Activated naive CD4-positive, alpha-beta T cell treated with anti-CD3 and anti-CD28 coated beads for 36 hours (primary cell): ENCODE data around the gene LRP11. TPM values are rescaled to one million over a fixed set of nuclear protein-coding genes. Genes with fewer than 3 reads are reported as not detected.
A peak's percentile ranks its signal among the peaks of the same experiment; 100 is the strongest.
"Not testable (repeated sequence)": the region's sequence is repeated elsewhere in the genome, so short reads cannot be mapped to it uniquely, and the experiment has no call there.

Experiments used
- CTCF ChIA-PET: fragments of 350-600 bp; sonication (Branson Sonifier 250); formaldehyde crosslinking; loops from one replicate; lab custom pipeline; 2021; ENCODE audit warnings: antibody characterized with exemption; lab: Charles Lee
- DNase-seq: peaks from one replicate; pipeline ENCODE4 v3.0.0-alpha.2; 2020
- H3K27ac Mint-ChIP-seq: one replicate; pipeline ENCODE4 v1.8.0; 2021; ENCODE audit warnings: mild to moderate bottlenecking, mixed read lengths
- H3K27me3 Mint-ChIP-seq: one replicate; pipeline ENCODE4 v1.8.0; 2021; ENCODE audit warnings: low read depth, mixed read lengths
- H3K36me3 Mint-ChIP-seq: one replicate; pipeline ENCODE4 v1.8.0; 2021; ENCODE audit warnings: low read depth, mixed read lengths
- H3K4me1 Mint-ChIP-seq: one replicate; pipeline ENCODE4 v1.8.0; 2021; ENCODE audit warnings: low read depth, mixed read lengths
- H3K4me3 Mint-ChIP-seq: one replicate; pipeline ENCODE4 v1.8.0; 2021; ENCODE audit warnings: mild to moderate bottlenecking, moderate library complexity, mixed read lengths
- H3K9me3 Mint-ChIP-seq: one replicate; pipeline ENCODE4 v1.8.0; 2021; ENCODE audit warnings: mixed read lengths
- intact Hi-C: fragments of 100-400 bp; cut with micrococcal nuclease; formaldehyde crosslinking; loops from one replicate; pipeline ENCODE4 v1.15.1; 2023
- total RNA-seq, 2 experiments: library from RNA; stranded (reverse); gene quantifications; one replicate each; pipeline ENCODE4 v1.2.3, GENCODE V29; 2021

Gene LRP11
- total RNA-seq, 2 experiments from 2014 or later: 4.6 to 4.7 TPM

DNA sequence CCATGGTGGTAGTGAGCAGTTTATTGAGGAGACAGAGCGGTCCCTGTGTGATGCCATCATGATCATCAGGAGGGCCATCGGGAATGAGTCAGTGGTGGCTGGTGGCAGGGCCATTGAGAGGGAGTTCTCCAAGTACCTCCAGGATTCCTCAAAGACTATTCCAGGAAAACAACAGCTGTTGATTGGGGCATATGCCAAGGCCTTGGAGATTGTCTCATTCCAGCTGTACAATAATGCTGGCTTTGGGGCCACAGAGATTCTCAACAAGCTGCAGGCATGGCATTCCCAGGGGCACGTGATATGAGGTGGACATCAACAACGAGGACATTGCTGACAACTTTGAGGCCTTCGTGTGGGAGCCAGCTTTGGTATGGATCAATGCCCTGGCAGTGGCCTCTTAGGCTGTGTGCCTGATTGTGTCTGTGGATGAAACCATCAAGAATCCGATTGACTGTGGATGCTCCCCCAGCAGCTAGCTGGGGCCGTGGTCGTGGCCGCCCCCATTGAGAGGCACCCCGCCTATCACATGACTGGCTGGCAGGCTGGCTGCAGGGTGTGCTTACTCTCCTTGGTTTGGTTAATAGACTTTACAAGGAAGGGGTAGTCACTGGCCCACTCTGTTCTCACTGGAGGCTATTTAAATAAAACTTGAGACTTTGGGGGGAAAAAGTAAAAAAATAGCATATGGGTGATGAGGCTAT is 17.1 kb upstream of the LRP11 start:
- intact Hi-C loops: no loop called here
- Mint-ChIP-seq H3K4me3 (no peak overlapping the region), H3K4me1 (no peaks in the 10 kb centered on the region), H3K27ac (no peak overlapping the region), H3K36me3 (no peaks in the 10 kb centered on the region), H3K9me3 (no peaks in the 10 kb centered on the region), H3K27me3 (peaks cover 15% of the 10 kb centered on the region)
- no peak for DNase-seq
- CTCF ChIA-PET: interaction anchor here (0.6 to 1.6 kb wide), 3 partner anchors 25 to 66 kb away, joined by 3 to 4 read pairs (median 3); no protein-coding TSS in a partner anchor

DNA sequence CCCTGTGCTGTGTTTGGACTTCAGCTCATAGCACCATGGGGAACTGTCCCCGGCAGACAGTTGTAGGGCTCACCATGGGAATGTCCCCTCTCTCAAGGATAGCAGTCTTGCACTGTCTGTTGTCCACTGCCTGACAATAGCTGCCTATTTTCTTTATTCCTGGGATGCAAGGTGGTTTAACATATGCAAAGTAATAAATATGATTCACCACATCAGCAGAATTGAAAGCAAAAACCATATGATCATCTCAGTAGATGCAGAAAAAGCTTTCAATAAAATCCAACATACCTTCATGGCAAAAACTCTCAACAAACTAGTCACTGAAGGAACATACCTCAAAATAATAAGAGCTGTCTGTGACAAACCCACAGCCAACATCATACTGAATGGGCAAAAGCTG is 13.5 kb upstream of the LRP11 start:
- Mint-ChIP-seq H3K4me3 (no peak overlapping the region), H3K27me3 (peaks cover 15% of the 10 kb centered on the region), H3K27ac (no peak overlapping the region), H3K9me3 (no peaks in the 10 kb centered on the region), H3K36me3 (no peaks in the 10 kb centered on the region), H3K4me1 (no peaks in the 10 kb centered on the region)
- intact Hi-C loops: no loop called here
- no peak for DNase-seq
- CTCF ChIA-PET: interaction anchor here (0.6 to 1.4 kb wide), 3 partner anchors 8 to 134 kb away, joined by 3 to 6 read pairs (median 3); no protein-coding TSS in a partner anchor

- Mint-ChIP-seq H3K27ac (no peak overlapping the region), H3K27me3 (peaks cover 15% of the 10 kb centered on the region), H3K4me3 (no peak overlapping the region), H3K36me3 (no peaks in the 10 kb centered on the region), H3K4me1 (no peaks in the 10 kb centered on the region), H3K9me3 (no peaks in the 10 kb centered on the region)
- no peak for DNase-seq
- intact Hi-C loops: no loop called here
- CTCF ChIA-PET: no interaction called here
Measured at GRCh38 chr6:149876241-149876933, 12.2 kb upstream of the LRP11 start.

- no peak overlapping the region for H3K4me3 Mint-ChIP-seq
- H3K36me3 Mint-ChIP-seq: no peaks in the 10 kb centered on the region
- peaks cover 3% of the 10 kb centered on the region for H3K27me3 Mint-ChIP-seq
- H3K4me1 Mint-ChIP-seq: no peaks in the 10 kb centered on the region
- CTCF ChIA-PET: no interaction called here
- DNase-seq: no peak
- no peaks in the 10 kb centered on the region for H3K9me3 Mint-ChIP-seq
- H3K27ac Mint-ChIP-seq: no peak overlapping the region
- intact Hi-C loops: no loop called here
Measured at GRCh38 chr6:149872233-149872632, 8.1 kb upstream of the LRP11 start.

- no peaks in the 10 kb centered on the region for H3K9me3 Mint-ChIP-seq
- H3K36me3 Mint-ChIP-seq: no peaks in the 10 kb centered on the region
- no peaks in the 10 kb centered on the region for H3K27me3 Mint-ChIP-seq
- no peak overlapping the region for H3K27ac Mint-ChIP-seq
- no peak overlapping the region for H3K4me3 Mint-ChIP-seq
- no peak for DNase-seq
- no peaks in the 10 kb centered on the region for H3K4me1 Mint-ChIP-seq
- intact Hi-C loops: no loop called here
- CTCF ChIA-PET: interaction anchor here (1.2 kb wide), 1 partner anchor 29 kb away, joined by 4 read pairs; no protein-coding TSS in a partner anchor
Measured at GRCh38 chr6:149871182-149871581, 7.0 kb upstream of the LRP11 start.

- H3K27ac Mint-ChIP-seq: no peak overlapping the region
- H3K4me1 Mint-ChIP-seq: peaks cover 2% of the 10 kb centered on the region
- no peak for DNase-seq
- H3K4me3 Mint-ChIP-seq: no peak overlapping the region
- H3K9me3 Mint-ChIP-seq: no peaks in the 10 kb centered on the region
- CTCF ChIA-PET: interaction anchor here (0.9 kb wide), 1 partner anchor 34 kb away, joined by 3 read pairs; no protein-coding TSS in a partner anchor
- H3K36me3 Mint-ChIP-seq: no peaks in the 10 kb centered on the region
- intact Hi-C loops: no loop called here
- H3K27me3 Mint-ChIP-seq: no peaks in the 10 kb centered on the region
Measured at GRCh38 chr6:149869275-149869892, 5.2 kb upstream of the LRP11 start.

GRCh38 chr6:149867876-149868640 is 3.9 kb upstream of the LRP11 start:
- Mint-ChIP-seq H3K27me3 (no peaks in the 10 kb centered on the region), H3K4me1 (peaks cover 2% of the 10 kb centered on the region), H3K9me3 (no peaks in the 10 kb centered on the region), H3K4me3 (no peak overlapping the region), H3K36me3 (no peaks in the 10 kb centered on the region), H3K27ac (no peak overlapping the region)
- CTCF ChIA-PET: no interaction called here
- intact Hi-C loops: no loop called here
- no peak for DNase-seq

DNA sequence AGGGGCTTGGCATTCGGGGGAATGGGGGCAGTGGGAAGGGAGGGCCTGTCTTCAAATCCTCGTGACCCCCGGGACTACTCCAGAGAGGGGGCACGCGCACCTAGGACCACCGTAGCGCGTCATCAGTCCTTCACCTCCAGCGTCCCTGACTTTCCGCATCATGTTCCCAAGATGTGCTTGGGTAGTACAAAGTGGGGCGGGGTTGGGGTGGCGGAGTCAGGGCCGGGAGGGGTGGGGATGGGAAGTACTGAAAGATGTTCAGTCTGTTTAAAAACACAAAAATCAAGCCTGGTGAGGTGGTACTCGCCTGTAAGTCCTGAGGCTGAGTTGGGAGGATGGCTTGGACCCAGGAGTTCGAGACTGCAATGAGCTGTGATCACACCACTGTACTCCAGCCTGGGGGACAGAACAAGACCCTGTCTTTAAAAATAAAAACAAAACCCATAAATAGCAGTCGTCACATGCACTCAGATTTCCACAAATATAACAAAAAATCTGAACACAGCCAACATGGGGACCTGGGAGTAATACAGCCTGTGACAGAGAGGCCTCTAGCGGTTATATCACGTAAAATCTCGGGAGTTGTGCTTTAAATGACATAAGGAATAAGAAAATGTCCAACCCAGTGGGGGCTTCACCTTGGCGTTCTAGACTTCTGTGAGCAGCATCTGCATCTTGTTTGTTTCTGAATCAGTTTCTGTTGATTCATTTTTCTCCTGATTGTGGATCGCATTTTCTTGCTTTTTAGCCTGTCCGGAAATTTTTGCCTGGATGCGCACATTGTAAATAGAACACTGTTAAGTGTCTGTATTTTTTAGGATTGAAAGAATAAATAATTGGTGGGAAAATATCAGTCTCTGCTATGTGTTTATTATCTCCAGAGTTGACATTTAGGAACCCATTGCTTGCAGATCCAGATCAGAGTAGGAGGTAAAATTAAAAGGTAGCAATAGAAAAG is 698 bp upstream of the LRP11 start:
- H3K4me1 Mint-ChIP-seq: peaks cover 6% of the 10 kb centered on the region
- no peaks in the 10 kb centered on the region for H3K9me3 Mint-ChIP-seq
- H3K27me3 Mint-ChIP-seq: peaks cover 12% of the 10 kb centered on the region
- H3K4me3 Mint-ChIP-seq: peak overlapping the region; percentile 55
- H3K36me3 Mint-ChIP-seq: no peaks in the 10 kb centered on the region
- intact Hi-C loops: loop anchor here (1.0 to 5.0 kb wide), 12 partner anchors 25 to 836 kb away; partner anchors contain the start of genes PCMT1, PPIL4, RAET1G and ZC3H12D
- no peak overlapping the region for H3K27ac Mint-ChIP-seq
- CTCF ChIA-PET: interaction anchor here (0.6 to 2.6 kb wide), 12 partner anchors 18 to 221 kb away, joined by 3 to 12 read pairs (median 4); no protein-coding TSS in a partner anchor
- peak; percentile 58 for DNase-seq

GRCh38 chr6:149862922-149863697 is 1.0 kb downstream of the LRP11 start:
- Mint-ChIP-seq H3K27ac (peak overlapping the region; percentile 19), H3K9me3 (no peaks in the 10 kb centered on the region), H3K27me3 (peaks cover 12% of the 10 kb centered on the region), H3K4me1 (peaks cover 6% of the 10 kb centered on the region), H3K36me3 (no peaks in the 10 kb centered on the region), H3K4me3 (peak overlapping the region; percentile 80)
- CTCF ChIA-PET: interaction anchor here (0.7 kb wide), 1 partner anchor 22 kb away, joined by 3 read pairs; no protein-coding TSS in a partner anchor
- intact Hi-C loops: loop anchor here (1.0 to 5.0 kb wide), 3 partner anchors 11 to 376 kb away; partner anchors contain the start of gene ZC3H12D
- peak; percentile 41 for DNase-seq

GRCh38 chr6:149862424-149862738 is 1.8 kb downstream of the LRP11 start:
- not testable (repeated sequence) for H3K4me1 Mint-ChIP-seq, H3K27ac Mint-ChIP-seq, H3K36me3 Mint-ChIP-seq, DNase-seq, H3K9me3 Mint-ChIP-seq
- intact Hi-C loops: loop anchor here (5.0 kb wide), 2 partner anchors 145 to 375 kb away; partner anchors contain the start of gene ZC3H12D
- CTCF ChIA-PET: interaction anchor here (0.6 to 1.4 kb wide), 2 partner anchors 28 to 63 kb away, joined by 3 read pairs; no protein-coding TSS in a partner anchor
- Mint-ChIP-seq H3K27me3 (peaks cover 12% of the 10 kb centered on the region), H3K4me3 (peak overlapping the region; percentile 80)
